Loucy (cell line): ENCODE results near the gene PLPP4.

Experiments used
- CTCF ChIP-seq: fragments of 200-600 bp; sonication (generic); conservative IDR thresholded peaks from 2 replicates; pipeline ENCODE4 v1.5.1; 2014; ENCODE audit warnings: mild to moderate bottlenecking, antibody characterized with exemption, low read length
- EZH2phosphoT487 ChIP-seq: fragments of 200-600 bp; IDR thresholded peaks from 2 replicates; pipeline ENCODE4 v1.6.1; 2018; ENCODE audit warnings: antibody characterized with exemption, mild to moderate bottlenecking, moderate library complexity, borderline replicate concordance

- TF ChIP-seq CTCF (no peak), EZH2phosphoT487 (no peak)
Observed at GRCh38 chr10:120505056-120505455, 48.0 kb downstream of the PLPP4 start.
